HepG2 (cell line): ENCODE results near the gene ACP5. TPM values are rescaled to one million over a fixed set of nuclear protein-coding genes. Genes with fewer than 3 reads are reported as not detected.

Experiments
- ATAC-seq: fragments of 200-7000 bp; cut with Tn5 transposase; 3 replicates; pipeline ENCODE4 v1.9.1; 2020; ENCODE audit warnings: mild to moderate bottlenecking, moderate library complexity
- BruUV-seq: library from RNA; stranded (reverse); fragments of 400-500 nt; replicated peaks from 2 replicates; lab custom pipeline; 2021; lab: Mats Ljungman, UMichigan
- CTCF ChIA-PET: fragments of 300-600 bp; formaldehyde crosslinking; extraction: SDS; loops from one replicate; lab custom pipeline; 2021; ENCODE audit warnings: low total read pairs, inconsistent platforms, low intra/inter-chr PET ratio; lab: Yijun Ruan, JAX
- POLR2A ChIA-PET: fragments of 350-600 bp; sonication (Branson Sonifier 250); formaldehyde crosslinking; loops from one replicate; lab custom pipeline; 2020; ENCODE audit warnings: antibody characterized with exemption, inconsistent platforms; lab: Yijun Ruan, JAX
- DNase-seq: peaks from one replicate; pipeline ENCODE4 v3.0.0-alpha.2; 2015; ENCODE audit warnings: low spot score
- FAIRE-seq: peaks from 3 replicates; lab custom pipeline; 2011; peaks lifted over from hg19 to GRCh38; lab: Jason Lieb, UNC
- H2AFZ ChIP-seq: one replicate; pipeline ENCODE4 v1.6.1; 2011; ENCODE audit warnings: low read length, inconsistent platforms
- H3K27ac ChIP-seq: fragments of 300-600 bp; 3 replicates; pipeline ENCODE4 v1.8.0; 2011; ENCODE audit warnings: mixed run types, mild to moderate bottlenecking, mixed read lengths, low read length, inconsistent platforms; ENCODE audit not compliant: insufficient read depth; ENCODE audit errors: extremely low read length
- H3K27me3 ChIP-seq, 2 experiments: fragments of 200-600 bp in 1 of 2; 2 replicates in 1 of 2; 3 replicates in 1 of 2; pipeline versions ENCODE4 v1.6.0 to v1.8.0; 2011; ENCODE audit warnings: low read length in 2 of 2, mild to moderate bottlenecking in 2 of 2, moderate library complexity in 2 of 2, inconsistent platforms in 1 of 2; ENCODE audit not compliant: insufficient read depth in 2 of 2, control insufficient read depth in 1 of 2
- H3K36me3 ChIP-seq, 2 experiments: fragments of 200-600 bp in 1 of 2; replicated peaks in 1 of 2; 2 replicates in 1 of 2; 3 replicates in 1 of 2; pipeline versions ENCODE4 v1.5.1 to v1.8.0; 2011; ENCODE audit warnings: low read length in 2 of 2, inconsistent platforms in 1 of 2; ENCODE audit not compliant: insufficient read depth in 2 of 2, control insufficient read depth in 1 of 2
- H3K4me1 ChIP-seq: 2 replicates; pipeline ENCODE4 v1.5.1; 2012; ENCODE audit warnings: low read length, inconsistent platforms; ENCODE audit not compliant: insufficient read depth
- H3K4me2 ChIP-seq: 2 replicates; pipeline ENCODE4 v1.6.0; 2011; ENCODE audit warnings: low read depth, low read length, inconsistent platforms
- H3K4me3 ChIP-seq, 3 experiments: fragments of 200-600 bp in 1 of 3; sonication (generic), shearing (Covaris generic) in 1 of 3; replicated peaks in 1 of 3; 2 replicates each; pipeline ENCODE4 v1.5.1; 2011 to 2016; ENCODE audit warnings: low read length in 3 of 3, inconsistent platforms in 2 of 3, low read depth in 2 of 3, mild to moderate bottlenecking in 2 of 3, control low read depth in 1 of 3, mixed read lengths in 1 of 3; ENCODE audit not compliant: insufficient read depth in 1 of 3
- H3K79me2 ChIP-seq: one replicate; pipeline ENCODE4 v1.6.1; 2011; ENCODE audit warnings: low read length, inconsistent platforms; ENCODE audit not compliant: insufficient read depth
- H3K9ac ChIP-seq: 2 replicates; pipeline ENCODE4 v1.6.0; 2011; ENCODE audit warnings: mild to moderate bottlenecking, low read depth, low read length, inconsistent platforms; ENCODE audit not compliant: insufficient read depth
- H3K9me3 ChIP-seq: 2 replicates; pipeline ENCODE4 v1.5.1; 2012; ENCODE audit warnings: mild to moderate bottlenecking, low read length
- H4K20me1 ChIP-seq: 2 replicates; pipeline ENCODE4 v1.6.0; 2011; ENCODE audit warnings: inconsistent platforms, mild to moderate bottlenecking, low read length, moderate library complexity; ENCODE audit not compliant: insufficient read depth
- DRAP1 ChIP-seq: IDR thresholded peaks from 2 replicates; pipeline ENCODE4 v1.6.1; 2016; ENCODE audit warnings: missing genetic modification reagents, missing compliant biosample characterization
- HOXA7 ChIP-seq: sonication (generic); formaldehyde crosslinking; IDR thresholded peaks from 2 replicates; pipeline ENCODE4 v1.8.1; 2022; ENCODE audit warnings: mild to moderate bottlenecking, missing genetic modification reagents, moderate library complexity
- POLR2G ChIP-seq: fragments of 200-400 bp; formaldehyde crosslinking; IDR thresholded peaks from 2 replicates; pipeline ENCODE4 v1.6.1; 2018; ENCODE audit warnings: mild to moderate bottlenecking, low read depth, low read length, moderate library complexity
- SNRNP70 ChIP-seq: fragments of 200-400 bp; formaldehyde crosslinking; IDR thresholded peaks from 2 replicates; pipeline ENCODE4 v1.6.1; 2017; ENCODE audit warnings: mild to moderate bottlenecking, low read depth, low read length, moderate library complexity
- ZC3H4 ChIP-seq: sonication (generic); formaldehyde crosslinking; IDR thresholded peaks from 2 replicates; pipeline ENCODE4 v1.4.0; 2020; ENCODE audit warnings: missing genetic modification reagents, borderline replicate concordance
- ZNF17 ChIP-seq: sonication (generic); formaldehyde crosslinking; IDR thresholded peaks from 2 replicates; pipeline ENCODE4 v1.5.0; 2020; ENCODE audit warnings: mild to moderate bottlenecking, missing genetic modification reagents
- ZNF264 ChIP-seq: sonication (generic); formaldehyde crosslinking; IDR thresholded peaks from 2 replicates; pipeline ENCODE4 v1.4.0; 2020; ENCODE audit warnings: missing genetic modification reagents
- ZNF629 ChIP-seq: sonication (generic); formaldehyde crosslinking; conservative IDR thresholded peaks from 2 replicates; pipeline ENCODE4 v1.5.0; 2020; ENCODE audit warnings: missing genetic modification reagents
- WGBS: methylation state at CpG from one replicate; pipeline ENCODE4 v1.1.6; 2017; ENCODE audit warnings: low lambda C conversion rate; 5-methylcytosine and 5-hydroxymethylcytosine counted together
- in situ Hi-C: cut with HindIII; loops from 2 replicates; pipeline ENCODE4 v1.10.0; 2017; ENCODE audit warnings: low pct_unique_long_range_greater_than_20kb; ENCODE audit not compliant: extremely low pct_ligation_motif_present
- intact Hi-C: fragments of 100-400 bp; cut with micrococcal nuclease; formaldehyde crosslinking; loops from one replicate; pipeline ENCODE4 v1.10.0; 2022; ENCODE audit not compliant: unreplicated experiment
- polyA plus RNA-seq, 8 experiments: library from polyadenylated mRNA; depleted of rRNA in 3 of 8; stranded (reverse) in 7 of 8; unstranded in 1 of 8; fragments of >200 nt; fragmentation: Illumina TruSeq in 4 of 8; extraction: Trizol in 4 of 8; gene quantifications; 2 replicates each; pipeline versions ENCODE4 v1.2.1 to v1.2.3, GENCODE V29; 2011 to 2016; ENCODE audit warnings: low read depth in 4 of 8, missing spikeins in 1 of 8, mixed read lengths in 1 of 8; ENCODE audit not compliant: insufficient read depth in 1 of 8
- total RNA-seq, 5 experiments: library from RNA; depleted of rRNA; stranded (reverse); fragments of >200 nt; fragmentation: Illumina TruSeq; extraction: Trizol; gene quantifications; 2 replicates each; pipeline ENCODE4 v1.2.3, GENCODE V29; 2016; ENCODE audit warnings: low read depth in 1 of 5

Gene ACP5
- total and polyA plus RNA-seq, 2 of the 13 experiments (the other 11 are each of a cell fraction or from before 2014, with no cell fraction given): 1.3 to 6.7 TPM

- TF ChIP-seq HOXA7 (no peak), ZC3H4 (no peak), DRAP1 (CRISPR knock-in tag) (peak; percentile 61; the same call in 1 of the 2 replicates)
Measured at GRCh38 chr19:11535792-11536595, 41.5 kb downstream of the ACP5 start (continued).

DNA sequence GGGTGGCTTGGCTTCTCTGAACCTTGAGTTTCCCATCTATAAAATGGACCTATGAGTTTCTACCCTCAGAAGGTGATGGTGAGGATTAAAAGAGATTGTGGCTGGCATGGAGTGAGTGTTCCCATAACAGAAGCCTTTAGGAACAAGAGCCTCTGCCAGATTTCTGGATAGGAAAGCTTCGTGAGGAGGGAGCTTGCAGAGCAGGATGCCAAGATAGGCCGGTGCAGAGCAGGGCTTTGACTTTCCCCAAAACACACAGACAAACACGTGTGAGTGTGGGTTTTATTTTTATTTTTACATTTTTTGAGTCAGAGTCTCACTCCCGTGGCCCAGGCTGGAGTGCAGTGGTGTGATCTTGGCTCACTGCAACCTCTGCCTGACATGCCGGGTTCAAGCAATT lies 42.5 kb downstream of the ACP5 start:
- Histone ChIP-seq H3K9ac (no peak overlapping the region), H3K27ac (no peak overlapping the region), H3K4me3 (no peak overlapping the region), H3K36me3 (no peaks in the 10 kb centered on the region), H3K27me3 (peaks cover 0 to 4% of the 10 kb centered on the region in 2 experiments; a peak in 1 of 5 replicates), H3K9me3 (no peaks in the 10 kb centered on the region), H3K4me1 (peaks cover 29% of the 10 kb centered on the region), H3K4me2 (no peak overlapping the region), H3K79me2 (no peaks in the 10 kb centered on the region)
- intact Hi-C loops: no loop called here
- no peak for FAIRE-seq
- CTCF ChIA-PET: no interaction called here
- no TSS peak for BruUV-seq
- DNase-seq: no peak
- TF ChIP-seq POLR2G (no peak), ZNF17 (CRISPR knock-in tag) (no peak), ZNF264 (CRISPR knock-in tag) (no peak), SNRNP70 (no peak), ZNF629 (CRISPR knock-in tag) (peak; percentile 48; the same call in 1 of the 2 replicates)
- TF ChIP-seq, all 625 proteins: peak for 1
- no peak for ATAC-seq
- H4K20me1 ChIP-seq: no peaks in the 10 kb centered on the region
- in situ Hi-C loops: no loop called here
- H2AFZ ChIP-seq: no peak overlapping the region
- WGBS: 42% methylated on average over 5 of the region's 5 CpGs
- POLR2A ChIA-PET: no interaction called here
